ENCODE results near the gene CAMTA1. TPM values are rescaled to one million over a fixed set of nuclear protein-coding genes. Genes with fewer than 3 reads are reported as not detected.

The CAMTA1 gene
- total and polyA plus RNA-seq, 9 of the 15 experiments (the other 6 are each of a cell fraction or from before 2014, with no cell fraction given) = 43.9 to 161 (median 65.9) TPM

DNA sequence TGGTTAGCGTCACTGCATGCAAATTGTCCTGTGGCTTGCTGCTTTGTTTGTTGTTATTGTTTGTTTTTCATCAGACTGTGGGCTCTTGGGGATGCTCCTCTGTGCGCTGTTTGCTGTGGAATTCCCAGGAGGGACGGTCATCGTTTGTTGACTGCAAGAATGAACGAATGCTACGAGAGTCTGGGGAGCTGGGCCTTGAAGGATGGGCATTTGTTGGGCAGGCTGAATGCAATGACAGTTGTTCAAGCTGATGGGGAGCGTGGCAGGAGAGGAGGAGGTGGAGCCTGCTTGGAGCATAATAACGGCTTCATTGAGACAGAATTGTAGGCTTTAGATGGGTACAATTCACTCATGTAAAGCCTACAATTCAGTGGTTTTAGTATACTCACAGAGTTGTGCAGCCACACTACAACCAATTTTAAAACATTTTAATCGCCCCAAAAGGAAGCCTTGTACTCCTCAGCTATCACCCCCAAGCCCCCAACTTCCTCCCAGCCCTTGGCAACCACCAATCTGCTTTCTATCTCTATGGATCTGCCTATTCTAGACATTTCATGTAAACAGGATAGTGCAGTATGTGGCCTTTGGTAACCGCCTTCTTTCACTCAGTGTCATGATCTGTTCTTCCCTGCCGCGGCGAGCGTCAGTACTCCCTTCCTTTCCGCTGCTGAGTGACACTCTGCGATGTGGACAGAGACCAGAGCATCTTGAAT lies 190.2 kb downstream of the CAMTA1 start:
- in situ Hi-C loops (cut with MboI) (no loop called here), intact Hi-C loops (cut with micrococcal nuclease) (no loop called here)
- peaks cover 51 to 77% of the 10 kb centered on the region in 2 experiments for H3K27me3 ChIP-seq (ENCODE audit: control insufficient read depth in 2 of 2, insufficient read depth in 2 of 2, low read length in 2 of 2)
- DNase-seq (ENCODE audit: extremely low read depth in 1 of 4, low spot score in 3 of 4) (no peak), FAIRE-seq (no peak), ATAC-seq (no peak)
- no peak overlapping the region for H2AFZ ChIP-seq (ENCODE audit: low read depth, low read length)
- ChIA-PET POLR2A (interaction anchor here (0.7 kb wide), 1 partner anchor 64 kb away, joined by 3 read pairs; no protein-coding TSS in a partner anchor), CTCF (ENCODE audit: low intra/inter-chr PET ratio) (no interaction called here)
- H4K20me1 ChIP-seq (replicated peaks; ENCODE audit: control insufficient read depth, insufficient read depth, low read length) = 0 out of 2 replicates have a peak, but pooled peaks cover 3% of the 10 kb centered on the region
- H3K9me3 ChIP-seq (replicated peaks; ENCODE audit: control insufficient read depth, insufficient read depth, low read depth, low read length) = no peaks in the 10 kb centered on the region; the same call in 1 of the 2 replicates
- H3K4me1 ChIP-seq (replicated peaks in 1 of 2; ENCODE audit: control insufficient read depth in 2 of 2, insufficient read depth in 2 of 2, low read length in 2 of 2) = no peaks in the 10 kb centered on the region
- WGBS (ENCODE audit: insufficient coverage, low coverage, missing lambda C conversion rate) = 1% methylated on average over 16 of the region's 16 CpGs
- no peaks in the 10 kb centered on the region for H3K9me1 ChIP-seq (ENCODE audit: control insufficient read depth, insufficient read depth, low read length)
- BruUV-seq (replicated peaks) = no TSS peak
- no peaks in the 10 kb centered on the region for H3K36me3 ChIP-seq (ENCODE audit: control insufficient read depth, insufficient read depth, low read length)
- H3K9ac ChIP-seq (ENCODE audit: insufficient read depth in 1 of 2, low read depth in 2 of 2, low read length in 2 of 2) = no peak overlapping the region
- no peak overlapping the region for H3K4me3 ChIP-seq
- no peak overlapping the region for H3K4me2 ChIP-seq (ENCODE audit: insufficient read depth, low read length)
- no peak overlapping the region for H3K27ac ChIP-seq (ENCODE audit: extremely low read depth, low read depth, low read length)
- H3K79me2 ChIP-seq (ENCODE audit: control insufficient read depth, insufficient read depth, low read length) = no peaks in the 10 kb centered on the region
- TF ChIP-seq HNRNPL (IDR thresholded peaks at IDR 0.05; ENCODE audit: low read depth, low read length) (no peak), LEF1 (IDR thresholded peaks at IDR 0.05) (no peak), U2AF1 (optimal IDR thresholded peaks at IDR 0.05; ENCODE audit: low read depth, low read length) (no peak), SNIP1 (IDR thresholded peaks at IDR 0.05; ENCODE audit: low read depth) (no peak), CCNT2 (IDR thresholded peaks at IDR 0.05; ENCODE audit: borderline replicate concordance, extremely low read depth, insufficient read length, low read depth, low read length) (no peak), XRCC4 (IDR thresholded peaks at IDR 0.05; ENCODE audit: extremely low read depth, insufficient read depth, insufficient read length) (no peak), EP400 (IDR thresholded peaks at IDR 0.05) (no peak), TCF7 (IDR thresholded peaks at IDR 0.05; ENCODE audit: borderline replicate concordance) (no peak), TARDBP (IDR thresholded peaks at IDR 0.05) (no peak), BHLHE40 (IDR thresholded peaks at IDR 0.05; ENCODE audit: low read length) (no peak), SETDB1 (IDR thresholded peaks at IDR 0.05; ENCODE audit: low read length) (no peak), U2AF2 (optimal IDR thresholded peaks at IDR 0.05; ENCODE audit: low read depth, low read length) (no peak)
- TF ChIP-seq, protein P1, sequence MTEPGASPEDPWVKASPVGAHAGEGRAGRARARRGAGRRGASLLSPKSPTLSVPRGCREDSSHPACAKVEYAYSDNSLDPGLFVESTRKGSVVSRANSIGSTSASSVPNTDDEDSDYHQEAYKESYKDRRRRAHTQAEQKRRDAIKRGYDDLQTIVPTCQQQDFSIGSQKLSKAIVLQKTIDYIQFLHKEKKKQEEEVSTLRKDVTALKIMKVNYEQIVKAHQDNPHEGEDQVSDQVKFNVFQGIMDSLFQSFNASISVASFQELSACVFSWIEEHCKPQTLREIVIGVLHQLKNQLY (CRISPR knock-in tag; conservative IDR thresholded peaks at IDR 0.05) = no peak
- TF ChIP-seq, protein P2, sequence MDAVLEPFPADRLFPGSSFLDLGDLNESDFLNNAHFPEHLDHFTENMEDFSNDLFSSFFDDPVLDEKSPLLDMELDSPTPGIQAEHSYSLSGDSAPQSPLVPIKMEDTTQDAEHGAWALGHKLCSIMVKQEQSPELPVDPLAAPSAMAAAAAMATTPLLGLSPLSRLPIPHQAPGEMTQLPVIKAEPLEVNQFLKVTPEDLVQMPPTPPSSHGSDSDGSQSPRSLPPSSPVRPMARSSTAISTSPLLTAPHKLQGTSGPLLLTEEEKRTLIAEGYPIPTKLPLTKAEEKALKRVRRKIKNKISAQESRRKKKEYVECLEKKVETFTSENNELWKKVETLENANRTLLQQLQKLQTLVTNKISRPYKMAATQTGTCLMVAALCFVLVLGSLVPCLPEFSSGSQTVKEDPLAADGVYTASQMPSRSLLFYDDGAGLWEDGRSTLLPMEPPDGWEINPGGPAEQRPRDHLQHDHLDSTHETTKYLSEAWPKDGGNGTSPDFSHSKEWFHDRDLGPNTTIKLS (IDR thresholded peaks at IDR 0.05; ENCODE audit: borderline replicate concordance, low read depth) = no peak
- TF ChIP-seq, protein P3, sequence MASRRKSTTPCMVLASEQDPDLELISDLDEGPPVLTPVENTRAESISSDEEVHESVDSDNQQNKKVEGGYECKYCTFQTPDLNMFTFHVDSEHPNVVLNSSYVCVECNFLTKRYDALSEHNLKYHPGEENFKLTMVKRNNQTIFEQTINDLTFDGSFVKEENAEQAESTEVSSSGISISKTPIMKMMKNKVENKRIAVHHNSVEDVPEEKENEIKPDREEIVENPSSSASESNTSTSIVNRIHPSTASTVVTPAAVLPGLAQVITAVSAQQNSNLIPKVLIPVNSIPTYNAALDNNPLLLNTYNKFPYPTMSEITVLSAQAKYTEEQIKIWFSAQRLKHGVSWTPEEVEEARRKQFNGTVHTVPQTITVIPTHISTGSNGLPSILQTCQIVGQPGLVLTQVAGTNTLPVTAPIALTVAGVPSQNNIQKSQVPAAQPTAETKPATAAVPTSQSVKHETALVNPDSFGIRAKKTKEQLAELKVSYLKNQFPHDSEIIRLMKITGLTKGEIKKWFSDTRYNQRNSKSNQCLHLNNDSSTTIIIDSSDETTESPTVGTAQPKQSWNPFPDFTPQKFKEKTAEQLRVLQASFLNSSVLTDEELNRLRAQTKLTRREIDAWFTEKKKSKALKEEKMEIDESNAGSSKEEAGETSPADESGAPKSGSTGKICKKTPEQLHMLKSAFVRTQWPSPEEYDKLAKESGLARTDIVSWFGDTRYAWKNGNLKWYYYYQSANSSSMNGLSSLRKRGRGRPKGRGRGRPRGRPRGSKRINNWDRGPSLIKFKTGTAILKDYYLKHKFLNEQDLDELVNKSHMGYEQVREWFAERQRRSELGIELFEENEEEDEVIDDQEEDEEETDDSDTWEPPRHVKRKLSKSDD (conservative IDR thresholded peaks at IDR 0.05; ENCODE audit: low read length) = no peak
